Small intestine (tissue), 7 donors: ENCODE results near the gene CCDC97. TPM values are rescaled to one million over a fixed set of nuclear protein-coding genes. Genes with fewer than 3 reads are reported as not detected.
"Not testable (repeated sequence)": the region's sequence is repeated elsewhere in the genome, so short reads cannot be mapped to it uniquely, and the experiment has no call there.

Experiments used
- DNase-seq, 2 donors: peaks; one replicate each; pipeline versions ENCODE4 v3.0.0 to v3.0.0-alpha.2; 2013
- FAIRE-seq: peaks from 2 replicates; lab custom pipeline; 2012; peaks lifted over from hg19 to GRCh38; lab: Jason Lieb, UNC
- H3K27ac ChIP-seq, 3 donors: one replicate each; pipeline ENCODE4 v1.5.1; 2013; ENCODE audit warnings: low read length in 2 of 3, mild to moderate bottlenecking in 2 of 3, control low read depth in 1 of 3, inconsistent platforms in 1 of 3, low read depth in 1 of 3, moderate library complexity in 1 of 3
- H3K27me3 ChIP-seq, 3 donors: one replicate each; pipeline ENCODE4 v1.6.1; 2013; ENCODE audit warnings: low read length in 3 of 3, inconsistent platforms in 1 of 3; ENCODE audit not compliant: control insufficient read depth in 3 of 3, insufficient read depth in 3 of 3
- H3K36me3 ChIP-seq, 3 donors: one replicate each; pipeline ENCODE4 v1.6.1; 2013; ENCODE audit warnings: low read length in 3 of 3, inconsistent platforms in 1 of 3, low read depth in 1 of 3, mild to moderate bottlenecking in 1 of 3, moderate library complexity in 1 of 3; ENCODE audit not compliant: control insufficient read depth in 3 of 3, insufficient read depth in 2 of 3
- H3K4me1 ChIP-seq, 3 donors: one replicate each; pipeline ENCODE4 v1.6.1; 2013; ENCODE audit warnings: low read length in 2 of 3, inconsistent platforms in 1 of 3, low read depth in 1 of 3, mild to moderate bottlenecking in 1 of 3, moderate library complexity in 1 of 3; ENCODE audit not compliant: control insufficient read depth in 3 of 3, insufficient read depth in 2 of 3
- H3K4me3 ChIP-seq, 3 donors: one replicate each; pipeline ENCODE4 v1.5.1; 2013; ENCODE audit warnings: low read length in 3 of 3, control low read depth in 1 of 3, inconsistent platforms in 1 of 3, low read depth in 1 of 3, mild to moderate bottlenecking in 1 of 3, moderate library complexity in 1 of 3
- H3K9me3 ChIP-seq, 2 donors: one replicate each; pipeline ENCODE4 v1.6.1; 2013; ENCODE audit warnings: low read depth in 1 of 2, low read length in 1 of 2; ENCODE audit not compliant: control insufficient read depth in 2 of 2, insufficient read depth in 1 of 2
- WGBS, 3 donors: extraction: QIAGEN DNeasy Blood & Tissue Kit; methylation state at CpG; one replicate each; pipeline ENCODE4 v1.1.7; 2013; 5-methylcytosine and 5-hydroxymethylcytosine counted together
- polyA plus RNA-seq, 4 donors: library from polyadenylated mRNA; stranded (reverse) in 3 of 4; unstranded in 1 of 4; fragments of 200-250 nt in 3 of 4; fragments of 120-200 nt in 1 of 4; gene quantifications; one replicate each; pipeline versions ENCODE4 v1.2.1 to v1.2.3, GENCODE V29; 2013
- donor health status: healthy with polysubstance abuse.
- donor health status: control.
- donor health status: control.
- donor health status: Bipolar disorder and iron deficiency.
- donor health status: healthy.

CCDC97 gene
- polyA plus RNA-seq, 4 donors = 11.1 to 26.1 (median 14.8) TPM

DNA sequence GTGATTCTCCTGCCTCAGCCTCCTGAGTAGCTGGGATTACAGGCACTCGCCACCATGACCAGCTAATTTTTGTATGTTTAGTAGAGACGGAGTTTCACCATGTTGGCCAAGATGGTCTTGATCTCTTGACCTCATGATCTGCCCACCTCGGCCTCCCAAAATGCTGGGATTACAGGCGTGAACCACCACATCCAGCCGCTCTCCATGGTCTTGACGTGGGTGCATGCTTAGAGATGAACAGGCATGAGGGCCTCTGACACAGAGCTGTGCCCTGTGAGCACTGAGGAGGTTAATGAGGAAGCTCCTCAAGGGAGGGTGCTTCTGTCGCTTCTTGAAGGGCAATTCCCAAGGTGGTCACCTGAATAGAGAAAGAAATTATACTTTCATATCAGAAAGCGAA lies 20.2 kb upstream of the CCDC97 start:
- H3K4me3 ChIP-seq, H3K4me1 ChIP-seq, H3K9me3 ChIP-seq, DNase-seq, FAIRE-seq, H3K27ac ChIP-seq, H3K27me3 ChIP-seq: not testable (repeated sequence)
- WGBS, 3 donors = 92 to 95% (median 94%) methylated on average over 8 of the region's 8 CpGs
- peaks cover 18 to 78% (median 45%) of the 10 kb centered on the region in 3 donors for H3K36me3 ChIP-seq

DNA sequence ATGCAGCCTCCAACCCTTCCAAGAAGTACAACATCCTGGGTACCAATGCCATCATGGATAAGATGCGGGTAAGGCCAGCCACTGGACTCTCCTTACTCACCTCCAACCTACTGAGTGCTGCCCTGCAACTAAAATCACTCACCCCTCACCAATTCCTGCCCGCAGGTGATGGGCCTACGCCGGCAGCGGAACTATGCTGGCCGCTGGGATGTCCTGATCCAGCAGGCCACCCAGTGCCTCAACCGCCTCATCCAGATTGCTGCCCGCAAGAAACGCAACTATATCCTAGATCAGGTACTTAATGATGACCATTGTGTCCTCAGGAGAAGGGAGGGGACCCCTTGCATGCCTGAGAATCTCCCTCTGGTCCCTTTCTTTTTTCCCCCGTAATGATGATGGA lies 15.6 kb upstream of the CCDC97 start:
- WGBS, 3 donors = 95 to 98% (median 97%) methylated on average over 10 of the region's 10 CpGs
- Histone ChIP-seq H3K4me3 (no peak overlapping the region), H3K9me3 (no peaks in the 10 kb centered on the region), H3K27me3 (no peaks in the 10 kb centered on the region), H3K36me3 (peaks cover 11 to 82% (median 53%) of the 10 kb centered on the region in 3 donors), H3K27ac (no peak overlapping the region), H3K4me1 (peaks cover 0 to 34% (median 12%) of the 10 kb centered on the region in 3 donors)
- DNase-seq (no peak), FAIRE-seq (no peak)

DNA sequence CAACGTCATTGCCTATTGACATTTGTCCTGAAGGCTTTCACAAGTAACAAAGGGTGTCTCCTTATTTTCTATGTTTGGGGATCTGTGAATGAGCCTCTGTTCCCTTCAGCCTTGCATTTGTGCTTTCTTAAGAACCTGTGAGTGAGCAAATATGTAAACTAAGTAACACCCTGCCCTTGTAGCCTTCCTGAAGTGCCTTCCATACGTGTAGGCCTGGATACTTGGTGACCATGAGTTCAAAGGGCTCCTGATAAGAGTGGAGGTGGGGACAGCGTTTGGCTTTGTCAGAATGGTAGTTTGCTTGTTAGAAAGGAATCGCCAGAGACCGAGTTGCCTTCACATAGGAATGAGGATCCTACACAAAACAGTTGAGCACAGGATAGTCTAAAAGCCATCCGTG lies 14.5 kb upstream of the CCDC97 start:
- FAIRE-seq (no peak), DNase-seq (peak; percentile 66 to 74)
- peak overlapping the region in 2 of 3 donors; percentile 39 to 47 for H3K27ac ChIP-seq
- no peak overlapping the region for H3K4me3 ChIP-seq
- 31 to 61% (median 42%) methylated on average over 6 of the region's 6 CpGs for WGBS, 3 donors
- H3K36me3 ChIP-seq = peaks cover 11 to 82% (median 53%) of the 10 kb centered on the region in 3 donors
- H3K27me3 ChIP-seq = no peaks in the 10 kb centered on the region
- H3K9me3 ChIP-seq = no peaks in the 10 kb centered on the region
- peaks cover 0 to 34% (median 12%) of the 10 kb centered on the region in 3 donors for H3K4me1 ChIP-seq

DNA sequence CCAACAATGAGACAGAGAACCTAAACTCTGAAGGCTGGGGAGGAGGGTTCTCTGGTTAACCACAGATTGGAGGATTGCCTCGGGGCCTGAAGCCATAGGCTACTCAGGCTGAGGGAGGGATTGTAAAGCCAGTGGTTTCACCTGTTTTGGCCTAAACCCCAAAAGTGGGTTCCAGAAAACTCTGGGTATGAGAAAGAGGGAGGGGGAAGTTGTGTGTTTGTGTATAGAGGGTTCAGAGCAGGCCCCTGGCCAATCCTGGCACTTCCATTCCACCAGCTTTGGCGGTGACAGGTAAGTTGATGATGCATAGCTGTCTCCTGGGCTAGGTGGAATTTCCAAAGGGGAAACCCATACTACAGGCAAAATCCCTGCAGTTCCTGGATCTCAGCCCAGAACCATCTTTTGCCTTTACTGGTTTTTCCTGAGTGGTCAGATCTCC lies 13.5 kb upstream of the CCDC97 start:
- 72 to 94% (median 75%) methylated on average over 2 of the region's 2 CpGs for WGBS, 3 donors
- Histone ChIP-seq H3K27me3 (no peaks in the 10 kb centered on the region), H3K27ac (peak overlapping the region in 2 of 3 donors; percentile 80 to 96), H3K4me1 (peaks cover 0 to 34% (median 12%) of the 10 kb centered on the region in 3 donors), H3K36me3 (peaks cover 11 to 78% (median 55%) of the 10 kb centered on the region in 3 donors), H3K9me3 (no peaks in the 10 kb centered on the region), H3K4me3 (no peak overlapping the region)
- DNase-seq = no peak
- no peak for FAIRE-seq

DNA sequence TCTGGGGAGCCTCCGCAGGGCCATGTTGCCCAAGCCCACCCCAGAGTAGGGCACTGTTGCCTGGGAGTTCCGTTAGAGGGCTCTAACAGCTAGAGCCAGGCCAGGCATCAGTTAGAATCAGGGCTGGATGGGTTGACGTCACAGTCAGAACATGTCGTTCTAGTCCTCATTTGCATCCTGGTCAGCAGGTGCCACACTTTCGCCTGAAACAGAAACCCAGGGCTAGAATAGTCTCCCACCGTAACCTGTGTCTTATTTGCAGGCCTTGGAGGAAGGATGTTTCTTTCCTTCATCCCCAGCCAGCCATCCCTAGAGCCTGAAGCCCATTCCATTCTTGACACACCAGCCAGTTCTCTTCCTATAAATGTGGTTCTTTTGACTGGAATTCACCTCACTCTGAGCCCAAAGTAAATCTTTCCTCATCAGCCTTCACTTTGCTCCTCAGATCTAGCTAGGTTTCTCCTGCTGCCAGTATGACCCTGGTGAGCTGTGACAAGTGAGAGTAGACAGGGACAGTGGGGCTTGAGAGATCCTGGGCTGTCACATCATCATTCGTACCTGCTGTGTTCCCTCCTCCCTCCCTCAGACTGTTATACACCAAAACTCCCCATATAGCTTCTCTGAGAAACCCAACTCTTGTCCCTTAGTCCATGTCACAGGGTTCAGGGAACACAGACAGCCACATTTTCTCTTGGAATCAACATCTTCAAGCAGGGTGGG lies 12.2 kb upstream of the CCDC97 start:
- no peaks in the 10 kb centered on the region for H3K9me3 ChIP-seq
- H3K36me3 ChIP-seq = peaks cover 15 to 78% (median 48%) of the 10 kb centered on the region in 3 donors
- peaks cover 0 to 34% (median 12%) of the 10 kb centered on the region in 3 donors for H3K4me1 ChIP-seq
- H3K27me3 ChIP-seq = no peaks in the 10 kb centered on the region
- peak overlapping the region; percentile 68 to 96 (median 80) for H3K27ac ChIP-seq
- H3K4me3 ChIP-seq = no peak overlapping the region
- FAIRE-seq = no peak
- peak in 1 of 2 donors; percentile 44 for DNase-seq
- WGBS, 3 donors = 55 to 64% (median 63%) methylated on average over 7 of the region's 7 CpGs

DNA sequence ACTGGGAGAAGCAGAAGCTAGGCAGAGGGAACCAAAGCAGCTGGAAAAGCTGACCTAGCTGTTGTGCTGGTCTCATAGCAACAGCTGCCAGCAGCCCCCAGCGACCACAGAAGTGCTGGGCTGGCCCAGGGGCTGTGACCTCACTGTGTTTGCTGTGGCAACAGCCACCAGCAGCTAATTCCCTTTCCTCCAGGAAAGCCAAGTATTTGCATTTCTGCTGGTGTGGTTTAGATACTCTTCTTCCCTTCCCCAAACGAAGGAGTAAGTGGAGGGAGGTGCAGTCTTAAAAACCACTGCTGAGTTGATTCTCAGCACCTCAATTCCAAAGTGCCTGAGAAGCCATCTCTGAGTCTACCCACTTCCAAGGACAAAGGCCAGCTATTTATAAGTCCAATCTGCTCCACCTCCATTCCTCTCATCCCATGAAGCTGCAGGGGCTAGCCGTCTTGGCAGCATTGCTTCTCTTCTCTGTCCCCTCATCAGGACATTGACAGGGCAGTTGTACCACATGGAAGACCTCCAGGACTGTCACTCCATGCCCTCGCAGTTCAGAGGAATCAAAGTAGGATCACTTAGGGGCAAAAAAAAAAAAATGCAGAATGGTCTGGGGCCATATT lies 11.5 kb upstream of the CCDC97 start:
- no peaks in the 10 kb centered on the region for H3K27me3 ChIP-seq
- peak overlapping the region; percentile 68 to 96 (median 80) for H3K27ac ChIP-seq
- WGBS, 3 donors = 37 to 65% (median 56%) methylated on average over 4 of the region's 4 CpGs
- no peak overlapping the region for H3K4me3 ChIP-seq
- peaks cover 13 to 82% (median 46%) of the 10 kb centered on the region in 3 donors for H3K36me3 ChIP-seq
- peaks cover 0 to 34% (median 12%) of the 10 kb centered on the region in 3 donors for H3K4me1 ChIP-seq
- DNase-seq (peak; percentile 30 to 64), FAIRE-seq (no peak)
- no peaks in the 10 kb centered on the region for H3K9me3 ChIP-seq

DNA sequence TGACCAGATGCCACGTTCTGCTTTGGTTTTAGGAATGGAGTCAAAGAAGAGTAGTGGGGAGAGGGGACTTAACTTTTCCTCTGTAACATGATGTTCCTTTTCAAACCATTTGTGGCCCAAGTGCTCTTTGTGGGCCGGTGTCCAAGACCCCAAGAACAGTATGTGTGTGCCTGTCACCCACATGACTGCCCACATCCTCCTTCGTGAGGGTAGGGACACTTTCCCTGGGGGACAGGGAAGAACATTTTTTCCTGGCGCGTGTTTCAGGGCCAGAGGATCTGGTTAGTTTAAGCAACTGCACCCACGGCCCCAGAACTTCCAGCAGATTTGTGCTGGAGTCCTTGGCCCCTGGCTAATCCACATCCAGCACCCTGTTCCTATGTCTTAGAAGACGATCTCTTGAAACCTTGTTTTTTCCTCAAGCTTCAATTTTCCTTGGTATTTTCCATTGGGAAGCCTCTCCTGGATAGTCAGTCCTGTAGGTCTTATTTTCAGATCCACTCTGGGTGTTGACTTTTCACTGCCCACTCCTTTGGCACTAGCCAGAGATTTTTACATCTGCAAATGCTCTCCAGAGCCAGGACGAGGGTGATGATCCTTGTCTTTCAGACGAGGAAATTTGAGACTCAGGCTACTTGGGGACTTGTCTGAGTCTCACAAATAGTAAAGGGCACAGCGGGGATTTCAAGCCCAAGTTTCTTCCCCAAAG lies 10.8 kb upstream of the CCDC97 start:
- FAIRE-seq (no peak), DNase-seq (no peak)
- no peaks in the 10 kb centered on the region for H3K27me3 ChIP-seq
- H3K4me1 ChIP-seq = peaks cover 0 to 34% (median 12%) of the 10 kb centered on the region in 3 donors
- no peaks in the 10 kb centered on the region for H3K9me3 ChIP-seq
- H3K36me3 ChIP-seq = peaks cover 10 to 82% (median 43%) of the 10 kb centered on the region in 3 donors
- no peak overlapping the region for H3K4me3 ChIP-seq
- peak overlapping the region; percentile 68 to 96 (median 80) for H3K27ac ChIP-seq
- 59 to 78% (median 72%) methylated on average over 10 of the region's 10 CpGs for WGBS, 3 donors

DNA sequence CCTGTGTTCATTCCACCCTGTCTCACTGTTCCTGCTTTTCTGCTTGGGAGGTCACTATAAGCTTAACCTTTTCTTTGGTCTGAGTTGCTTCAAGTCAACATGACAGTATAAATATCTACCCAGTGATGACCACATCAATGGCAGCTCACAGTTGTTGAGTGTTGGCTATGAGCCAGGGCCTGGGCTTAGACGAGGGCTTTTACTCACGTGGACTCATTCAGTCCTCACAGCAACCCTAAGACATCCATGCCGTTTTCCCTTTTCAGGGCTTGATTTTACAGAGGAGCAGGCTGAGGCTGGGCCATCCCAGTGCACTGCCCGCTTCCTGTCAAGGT lies 10.2 kb upstream of the CCDC97 start:
- peaks cover 0 to 29% (median 12%) of the 10 kb centered on the region in 3 donors for H3K4me1 ChIP-seq
- no peaks in the 10 kb centered on the region for H3K9me3 ChIP-seq
- DNase-seq = no peak
- H3K4me3 ChIP-seq = no peak overlapping the region
- WGBS, 3 donors = 33 to 41% (median 39%) methylated on average over 4 of the region's 4 CpGs
- H3K36me3 ChIP-seq = peaks cover 9 to 82% (median 43%) of the 10 kb centered on the region in 3 donors
- H3K27me3 ChIP-seq = no peaks in the 10 kb centered on the region
- FAIRE-seq = no peak
- H3K27ac ChIP-seq = peak overlapping the region in 1 of 3 donors; percentile 96
